ENCODE data around the gene FAM20C. TPM values are rescaled to one million over a fixed set of nuclear protein-coding genes. Genes with fewer than 3 reads are reported as not detected.

FAM20C gene
- total and polyA plus RNA-seq, 2 of the 8 experiments (the other 6 are each of a cell fraction or from before 2014, with no cell fraction given) = 9.5 to 34.8 TPM

DNA sequence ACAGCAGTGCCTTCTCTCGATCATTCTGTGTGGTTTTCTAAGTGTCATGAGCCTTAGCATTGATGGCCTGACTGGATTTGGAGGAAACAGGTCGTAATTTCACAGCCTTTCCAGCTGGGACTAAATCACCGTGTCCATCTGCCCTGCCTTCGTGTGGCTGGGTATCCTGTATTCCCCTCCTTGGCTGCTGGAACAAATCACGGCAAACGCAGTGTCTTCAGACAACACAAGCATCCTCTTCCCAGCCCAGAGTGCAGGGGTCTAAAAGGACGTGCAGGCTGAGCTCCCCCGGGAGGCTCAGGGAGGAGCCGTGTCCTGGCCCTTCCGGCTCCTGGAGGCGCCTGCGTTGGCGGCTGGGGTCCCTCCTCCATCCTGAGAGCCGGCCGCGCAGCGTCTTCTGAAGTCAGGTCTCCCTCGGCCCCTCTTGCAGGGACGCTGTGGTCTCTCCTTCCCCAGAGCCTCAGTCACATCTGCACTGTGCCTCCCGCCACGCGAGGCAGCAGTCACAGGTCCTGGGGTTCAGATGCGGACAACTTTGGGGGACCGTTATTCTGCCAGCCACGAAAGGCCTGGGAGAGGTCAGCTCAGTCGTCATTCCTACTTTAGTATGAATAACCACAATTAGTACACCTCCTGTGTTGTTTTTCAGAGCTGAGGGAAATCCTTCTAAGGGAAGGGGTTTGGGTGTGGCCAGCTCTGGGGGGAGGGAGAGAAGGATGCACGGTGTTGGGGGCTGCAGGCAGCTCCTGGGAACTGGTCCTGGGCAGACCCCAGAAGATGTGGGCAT is 41.1 kb downstream of the FAM20C start (continued):
- TF ChIP-seq SP1 (IDR thresholded peaks at IDR 0.05; ENCODE audit: low read depth, low read length) (no peak), EGR1 (IDR thresholded peaks at IDR 0.05; ENCODE audit: borderline replicate concordance, low read depth, low read length) (no peak), CTBP2 (IDR thresholded peaks at IDR 0.05; ENCODE audit: borderline replicate concordance, insufficient read depth, insufficient read length, low read length) (no peak), CHD2 (IDR thresholded peaks at IDR 0.05; ENCODE audit: low read length) (no peak)
